Activated CD8-positive, alpha-beta memory T cell treated with anti-CD3 and anti-CD28 coated beads, Interleukin-2, amount 50 U/mL, for 48 hours (primary cell): ENCODE measurements around the gene FHL1.
"Not testable (repeated sequence)": the region's sequence is repeated elsewhere in the genome, so short reads cannot be mapped to it uniquely, and the experiment has no call there.

ENCODE experiments used
- DNase-seq: peaks from one replicate; pipeline ENCODE4 v3.0.0-alpha.2; 2020

FHL1 gene

DNA sequence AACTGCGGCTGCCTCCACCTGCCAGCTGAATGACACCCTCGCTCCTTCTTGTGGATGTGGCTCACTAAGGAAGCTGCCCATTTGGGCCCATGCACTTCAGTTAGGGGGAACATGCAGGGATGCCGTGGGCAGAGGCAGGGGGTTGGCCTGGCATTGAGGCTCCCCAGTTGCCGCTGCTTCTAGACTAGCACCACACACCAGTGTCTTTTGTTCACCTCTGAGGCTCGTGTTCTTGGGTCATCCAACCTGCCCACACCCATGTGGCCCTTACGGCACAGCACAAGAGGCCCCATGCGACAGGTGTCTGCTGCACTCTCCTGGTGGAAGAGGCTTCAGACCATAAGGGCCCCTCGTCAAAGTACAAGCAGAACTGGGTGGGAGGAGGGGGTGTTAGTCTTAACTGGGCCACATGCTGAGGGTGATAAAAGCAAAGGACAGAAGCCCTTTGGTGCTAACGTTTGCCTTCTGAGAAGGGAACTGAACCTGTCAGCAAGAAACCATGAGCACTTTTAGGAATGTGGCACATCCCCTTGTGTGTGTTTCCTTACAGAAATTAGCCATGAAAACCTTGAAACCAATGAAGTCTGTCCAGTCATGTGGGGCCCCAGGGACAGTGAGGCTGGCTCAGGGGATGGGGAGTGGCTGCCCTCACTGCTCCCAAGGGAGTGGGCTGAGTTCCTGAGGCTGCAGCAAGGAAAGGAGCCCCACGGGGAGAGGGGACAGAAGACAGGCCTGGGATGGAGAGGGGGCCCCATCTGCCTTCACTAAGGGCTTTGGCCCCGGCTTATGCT, 64.6 kb downstream of the FHL1 start:
- no peak for DNase-seq

DNA sequence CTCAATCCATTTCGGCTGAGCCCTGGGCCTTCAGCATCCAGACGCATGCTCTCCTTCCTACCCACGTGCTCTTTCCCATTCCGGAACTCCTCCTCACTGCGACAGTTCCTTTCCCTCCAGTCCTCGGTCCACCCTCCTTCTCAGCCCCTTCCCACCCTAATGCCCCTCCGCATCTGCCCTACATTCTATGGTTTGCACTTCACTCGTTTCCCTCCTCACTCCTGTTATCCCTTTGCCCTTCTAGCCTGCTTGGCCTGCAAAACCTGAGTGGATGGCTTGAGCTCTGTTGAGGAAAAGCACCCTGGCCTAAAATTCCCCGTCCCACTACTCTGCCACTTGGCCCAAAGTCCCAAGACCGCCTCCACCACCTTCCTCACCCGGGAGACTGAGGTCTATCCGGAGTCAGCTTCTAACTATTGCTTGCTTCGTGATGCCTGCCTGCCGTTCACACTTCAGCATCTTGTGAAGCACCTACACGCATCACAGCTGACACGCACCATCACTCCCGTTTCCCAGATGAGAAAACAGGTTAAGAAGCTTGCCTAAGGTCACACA, 65.3 kb downstream of the FHL1 start:
- no peak for DNase-seq

DNA sequence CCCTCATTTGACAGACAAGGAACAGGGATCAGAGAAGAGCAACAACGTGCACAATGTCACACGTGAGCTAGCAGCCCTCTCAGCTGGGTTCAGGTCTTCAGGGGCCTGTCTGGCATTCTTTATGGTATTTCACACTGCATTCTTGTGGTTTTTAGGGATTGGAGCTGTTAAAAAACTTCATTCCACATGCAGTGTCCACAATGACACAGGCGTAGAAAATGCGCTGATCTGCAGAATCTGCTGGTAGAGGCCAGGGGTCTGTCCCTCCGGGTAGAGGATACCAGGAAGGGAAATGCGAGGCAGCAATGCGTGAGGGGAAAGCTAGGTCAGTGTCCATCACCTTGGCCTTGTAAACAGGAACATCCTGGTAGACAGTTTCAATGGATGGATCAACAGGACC, 67.2 kb downstream of the FHL1 start:
- no peak for DNase-seq

DNA sequence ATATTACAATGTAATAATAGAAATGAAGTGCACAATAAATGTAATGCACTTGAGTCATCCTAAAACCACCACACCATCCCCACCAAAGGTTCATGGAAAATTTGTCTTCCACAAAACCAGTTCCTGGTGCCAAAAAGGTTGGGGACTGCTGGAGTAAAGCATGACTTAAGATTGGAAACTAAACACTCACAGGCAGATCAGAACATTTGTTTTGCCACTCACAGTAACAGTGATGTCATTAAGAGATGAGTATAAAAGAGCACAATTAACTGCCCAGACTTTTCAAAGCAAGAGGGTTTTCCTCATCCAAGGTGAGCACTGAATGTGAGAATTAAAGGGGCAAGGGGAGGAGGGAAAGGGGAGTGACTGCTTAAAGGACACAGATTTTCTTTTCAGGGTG, 68.2 kb downstream of the FHL1 start:
- no peak for DNase-seq

DNA sequence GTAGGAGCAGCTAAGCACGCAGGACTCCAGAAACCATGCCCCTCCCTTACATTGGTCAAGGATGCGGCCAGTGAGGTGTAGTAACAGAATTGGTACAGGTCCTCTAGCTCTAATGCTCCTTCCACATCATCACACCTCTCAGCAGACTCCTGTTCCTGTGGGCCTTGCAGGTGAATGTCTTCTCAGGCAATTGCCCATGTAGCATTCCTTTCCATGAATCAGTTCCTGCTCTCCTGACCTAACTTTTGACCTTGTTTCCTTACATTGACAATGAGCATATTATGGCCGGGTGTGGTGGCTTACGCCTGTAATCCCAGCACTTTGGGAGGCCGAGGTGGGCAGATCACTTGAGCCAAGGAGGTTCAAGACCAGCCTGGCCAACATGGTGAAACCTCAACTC, 72.6 kb downstream of the FHL1 start:
- no peak for DNase-seq

DNA sequence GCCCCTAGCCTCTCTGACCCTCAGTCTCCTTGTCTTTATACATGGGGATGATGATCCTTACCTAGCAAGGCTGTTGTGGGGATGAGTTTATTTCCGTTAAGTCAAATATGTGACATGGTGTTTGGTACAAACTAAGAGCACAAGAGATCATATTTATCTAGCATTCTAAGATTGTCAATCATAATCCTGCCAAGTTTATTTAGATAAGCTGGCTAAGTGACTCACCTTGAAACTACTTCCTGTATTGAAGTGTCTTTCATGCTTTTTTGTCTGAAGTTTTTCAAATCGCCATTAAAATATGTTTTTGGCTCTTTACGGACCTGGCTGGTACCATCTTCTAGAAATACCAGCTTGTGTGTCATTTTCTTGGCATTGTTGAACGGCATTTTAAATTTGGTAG, 73.2 kb downstream of the FHL1 start:
- no peak for DNase-seq

DNA sequence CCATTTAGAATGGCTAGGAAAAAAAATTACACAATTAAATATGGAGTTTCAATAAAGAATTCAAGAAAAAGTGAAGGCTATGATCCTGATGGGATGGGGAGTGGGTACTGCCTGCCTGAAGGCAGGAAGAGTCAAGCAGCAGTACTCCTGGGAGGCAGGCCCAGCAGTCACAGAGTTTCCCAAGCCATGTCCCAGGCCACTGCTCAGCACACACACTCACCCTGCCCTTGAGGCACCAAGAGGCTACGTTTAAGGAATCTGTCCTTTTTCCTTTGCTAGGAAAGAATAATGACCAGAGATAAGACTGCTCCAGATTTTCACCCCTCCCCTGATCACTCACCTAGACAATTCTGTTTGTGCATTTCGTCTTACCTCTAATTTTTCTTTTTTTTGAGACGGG, 73.6 kb downstream of the FHL1 start:
- DNase-seq = no peak

DNA sequence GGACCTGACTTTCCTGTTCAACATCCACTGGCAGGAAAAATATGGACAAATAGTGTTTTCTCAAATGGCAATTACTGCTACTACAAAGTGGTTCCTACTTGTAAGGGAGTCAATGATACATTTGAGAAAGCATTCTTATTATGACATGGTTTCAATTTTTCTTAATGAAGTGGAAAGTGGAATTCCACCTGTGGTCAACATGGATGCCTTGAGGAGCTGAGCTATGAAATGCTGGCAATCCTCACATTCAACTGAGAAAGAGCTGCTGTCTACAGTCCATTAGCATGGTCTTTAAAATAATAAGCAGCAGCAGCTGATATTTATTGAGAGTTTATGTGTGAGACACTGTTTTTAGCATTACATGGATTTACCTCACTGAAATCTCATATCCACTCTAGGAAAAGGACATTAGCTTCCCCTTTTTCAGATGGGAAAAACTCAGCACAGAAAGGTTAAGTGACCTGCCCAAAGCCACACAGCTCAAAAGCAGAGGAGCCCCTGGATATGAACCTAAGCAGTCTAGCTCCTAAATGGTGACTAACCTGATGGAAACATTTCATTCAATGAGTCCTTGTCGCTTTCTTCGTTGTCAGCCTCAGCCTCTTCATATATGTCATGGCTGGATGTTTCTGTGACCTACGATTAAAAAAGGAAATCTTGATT, 74.6 kb downstream of the FHL1 start:
- no peak for DNase-seq

DNA sequence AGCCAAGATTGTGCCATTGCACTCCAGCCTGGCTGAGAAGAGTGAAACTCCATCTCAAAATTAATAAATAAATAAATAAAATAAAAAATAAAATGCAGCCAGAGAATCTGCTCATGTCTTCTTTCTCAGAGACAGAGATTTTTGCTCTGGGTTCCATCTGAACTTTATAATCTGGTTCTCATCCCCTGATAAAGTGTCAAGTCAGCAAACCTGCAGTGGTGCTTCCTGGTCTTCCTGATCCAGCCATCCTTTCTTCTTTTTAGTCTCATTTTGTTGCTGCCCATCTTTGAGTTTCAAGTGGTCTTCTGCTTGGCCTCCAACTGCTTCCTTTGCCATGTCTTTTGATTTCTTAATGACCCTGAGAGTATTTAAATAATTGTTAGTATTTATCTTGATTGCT, 79.7 kb downstream of the FHL1 start:
- DNase-seq = no peak

DNA sequence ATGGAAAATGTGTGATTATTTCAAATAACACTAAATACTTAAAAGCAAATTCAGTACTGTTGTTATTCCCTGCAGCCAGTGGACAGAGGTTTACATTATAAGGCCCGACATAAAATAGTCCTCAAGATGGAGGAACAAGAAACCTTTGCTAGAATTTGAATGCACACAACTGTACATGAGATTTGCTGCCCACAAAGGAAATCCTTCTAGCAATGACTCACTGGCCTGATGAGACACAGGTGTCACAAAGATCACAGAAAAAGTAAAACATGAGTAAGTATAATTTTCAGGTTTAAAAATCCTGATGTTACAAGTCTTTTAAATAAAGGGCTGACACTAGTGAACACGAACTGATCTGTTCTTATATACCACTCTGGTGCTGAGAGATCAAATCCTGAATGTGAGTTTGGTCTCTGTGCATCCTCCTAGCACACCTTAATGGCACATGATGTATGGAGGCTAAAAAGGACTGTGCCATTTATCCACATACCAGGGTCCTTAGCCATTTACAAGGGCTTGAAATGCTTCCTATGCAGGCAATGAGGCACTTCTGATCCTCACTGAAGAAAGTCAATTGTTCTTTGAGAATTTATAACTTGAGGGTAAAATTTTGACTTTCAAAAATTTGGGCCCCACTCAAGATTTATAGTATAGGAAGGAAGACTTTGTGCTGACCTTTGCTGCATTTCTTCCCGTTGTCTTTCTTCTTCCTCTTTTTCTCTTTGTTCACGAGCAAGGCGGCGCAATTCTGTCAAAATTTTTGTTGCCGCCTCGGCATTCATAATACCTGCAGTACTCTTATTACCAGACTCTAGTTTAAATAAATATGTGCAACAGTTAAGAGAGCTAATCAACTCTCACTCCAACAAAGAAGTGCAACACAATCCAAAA, 80.9 kb downstream of the FHL1 start:
- no peak for DNase-seq

DNA sequence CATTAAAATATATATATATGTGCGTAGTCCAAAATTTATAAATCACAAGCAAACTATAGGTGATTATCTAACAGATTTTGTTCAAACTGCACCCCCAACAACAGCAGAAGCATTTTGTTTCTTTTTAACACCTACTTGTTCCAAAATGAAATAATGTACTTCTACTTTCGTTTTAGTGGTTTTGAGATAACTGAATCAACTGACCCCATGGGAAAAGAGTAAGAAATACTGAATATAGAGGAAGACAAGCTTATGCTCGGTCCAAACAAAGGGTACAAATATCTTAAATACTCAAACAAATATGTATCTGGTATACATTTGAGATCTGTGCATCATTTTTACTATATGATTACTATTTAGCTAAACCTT, 81.5 kb downstream of the FHL1 start:
- DNase-seq = no peak

DNA sequence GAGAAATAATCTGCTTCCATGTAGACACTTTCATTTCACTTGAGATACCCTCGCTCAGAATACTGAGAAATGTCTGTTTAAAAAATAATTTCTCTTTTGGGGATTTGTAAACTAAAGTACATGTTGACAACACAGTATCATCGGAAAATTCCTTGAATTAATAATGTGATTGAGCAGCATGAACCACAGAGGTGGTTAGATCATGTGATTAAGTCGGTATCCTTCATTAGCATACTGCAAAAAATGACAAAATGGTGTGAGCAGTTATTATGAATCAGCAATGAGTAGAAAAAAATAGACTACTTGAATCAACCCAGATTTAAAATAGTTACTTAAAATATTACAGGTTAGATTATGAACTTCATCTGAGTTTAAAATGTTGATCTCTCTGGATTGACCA, 89.7 kb downstream of the FHL1 start:
- DNase-seq = no peak

DNA sequence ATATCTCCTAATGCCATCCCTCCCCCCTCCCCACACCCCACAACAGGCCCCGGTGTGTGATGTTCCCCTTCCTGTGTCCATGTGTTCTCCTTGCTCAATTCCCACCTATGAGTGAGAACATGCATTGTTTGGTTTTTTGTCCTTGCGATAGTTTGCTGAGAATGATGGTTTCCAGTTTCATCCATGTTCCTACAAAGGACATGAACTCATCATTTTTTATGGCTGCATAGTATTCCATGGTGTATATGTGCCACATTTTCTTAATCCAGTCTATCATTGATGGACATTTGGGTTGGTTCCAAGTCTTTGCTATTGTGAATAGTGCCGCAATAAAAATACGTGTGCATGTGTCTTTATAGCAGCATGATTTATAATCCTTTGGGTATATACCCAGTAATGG, 90.5 kb downstream of the FHL1 start:
- not testable (repeated sequence) for DNase-seq

DNA sequence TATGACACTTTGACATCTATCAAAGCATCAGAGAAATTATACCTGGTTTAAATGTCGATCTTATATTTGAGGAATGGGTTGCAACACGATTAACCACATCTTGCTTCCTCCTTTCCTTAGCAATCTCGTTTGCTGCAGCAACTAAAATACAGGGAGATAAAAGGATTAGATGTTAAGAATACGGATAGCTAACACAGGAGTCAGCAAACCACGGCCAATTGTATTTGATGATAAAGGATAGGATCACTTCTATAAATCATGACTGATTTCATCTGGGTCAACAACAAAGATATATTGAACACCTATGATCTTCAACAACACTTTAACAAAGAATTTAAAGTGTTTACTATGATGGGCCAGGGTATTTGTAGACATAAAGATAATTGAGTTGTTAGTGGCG, 98.9 kb downstream of the FHL1 start:
- no peak for DNase-seq

DNA sequence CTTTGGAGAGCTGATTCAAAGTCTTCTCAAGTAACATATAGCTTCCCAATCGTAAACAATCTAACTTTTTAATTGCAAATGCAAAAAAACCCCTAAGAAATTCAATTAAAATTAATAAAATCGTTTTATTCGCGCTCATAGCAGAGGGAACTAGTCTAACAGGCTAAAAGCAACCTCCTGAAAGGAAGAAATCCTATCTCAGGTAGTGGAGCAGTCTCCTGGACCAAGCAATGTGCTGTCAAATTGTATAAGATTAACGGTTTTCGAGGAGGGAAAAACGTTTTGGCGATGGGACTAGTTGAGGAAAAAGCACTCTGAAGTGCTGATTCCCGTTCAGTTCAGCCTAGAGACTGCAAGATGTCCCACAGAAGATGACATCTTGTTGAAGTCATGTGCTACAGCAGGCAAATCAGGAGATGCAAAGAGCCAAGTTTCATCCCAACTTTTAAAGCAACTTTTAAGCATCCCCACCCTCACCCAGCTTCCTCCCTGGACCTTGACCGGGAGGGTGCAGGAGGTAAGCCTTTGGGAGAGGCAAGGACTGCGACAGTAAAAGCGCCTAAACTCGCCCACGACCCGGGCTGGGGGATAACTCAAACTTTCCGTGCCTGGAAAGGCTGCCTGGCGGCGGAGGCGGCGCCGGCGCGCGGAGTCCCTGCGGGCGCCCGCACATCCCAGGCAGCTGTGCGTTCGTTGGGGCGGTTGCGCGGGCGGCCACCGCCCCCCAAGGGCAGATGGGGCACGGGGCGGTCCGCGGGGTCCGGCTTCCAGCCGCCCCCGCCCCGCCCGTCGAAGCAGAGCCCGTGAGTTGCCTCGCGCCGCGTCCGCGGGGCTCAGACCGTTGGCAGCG, 103.1 kb downstream of the FHL1 start:
- DNase-seq = peak; percentile 62

DNA sequence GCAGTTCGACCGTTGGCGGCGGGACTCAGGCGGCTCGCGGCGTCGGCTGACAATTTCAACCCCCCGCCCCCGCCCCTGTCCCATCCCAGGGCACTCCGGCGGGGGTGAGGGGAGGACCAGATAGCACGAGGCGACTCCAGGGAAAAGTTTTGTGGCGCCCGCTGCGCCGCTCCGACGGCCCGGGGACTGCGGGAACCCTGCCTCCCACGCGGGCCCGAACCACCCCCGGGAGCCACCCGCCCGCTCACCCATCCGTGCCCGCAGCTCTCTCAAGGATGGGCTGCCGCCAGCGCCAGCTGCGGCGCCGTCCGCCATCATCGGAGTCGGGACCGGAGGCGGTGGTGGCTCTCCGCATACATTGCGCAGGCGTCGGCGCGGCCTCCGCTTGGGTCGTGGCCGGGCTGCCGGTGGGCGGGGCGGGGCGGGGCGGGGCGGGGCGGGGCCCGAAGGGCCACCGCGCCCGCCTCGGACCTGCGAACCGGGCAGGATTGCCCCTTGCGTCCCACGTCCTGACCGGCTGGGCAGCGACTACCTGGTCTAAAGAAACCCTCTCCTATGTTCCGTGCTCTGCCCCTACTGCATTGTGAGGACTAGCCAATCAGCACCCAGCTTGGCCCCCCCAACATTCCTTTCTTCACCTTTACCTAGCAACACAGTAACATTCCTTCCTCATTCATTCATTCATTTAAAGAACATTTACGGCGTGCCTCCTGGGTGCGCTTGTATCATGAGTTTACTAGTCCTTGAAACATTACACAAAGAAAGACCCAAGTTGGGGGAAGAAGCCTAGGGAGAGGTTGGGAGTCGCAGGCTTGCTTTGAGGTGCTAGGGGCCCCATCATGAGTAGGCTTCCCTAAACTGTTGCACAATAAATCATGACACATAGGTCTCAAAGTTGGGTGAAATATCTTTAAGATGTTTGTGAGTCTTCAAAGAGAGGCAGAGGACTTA, 104.0 kb downstream of the FHL1 start, which contains the start of gene MAP7D3:
TSS of gene MAP7D3 (minus strand) at position 360 of the 951 bp plus-strand sequence. CDS start at position 318, 42 bp downstream.
- DNase-seq = peak; percentile 70

DNA sequence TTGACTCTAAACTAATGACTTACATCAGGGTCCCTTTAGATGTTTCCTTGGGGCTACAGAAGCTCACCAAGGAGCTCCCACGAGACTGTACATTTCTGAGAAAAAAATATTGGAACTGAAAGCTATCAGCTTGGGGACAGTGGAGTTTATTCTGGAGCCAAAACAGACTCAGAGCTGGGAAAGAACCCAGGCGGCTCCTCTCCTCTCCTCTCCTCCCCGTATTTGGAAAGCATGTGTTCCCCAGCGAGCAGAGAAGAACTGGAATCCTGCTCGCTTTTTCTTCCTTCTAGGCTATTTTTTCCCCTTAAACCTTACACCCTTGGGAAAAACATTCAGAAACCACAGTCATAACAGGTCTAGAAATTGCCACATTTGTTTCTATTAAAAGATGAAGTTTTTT, 108.2 kb downstream of the FHL1 start:
- DNase-seq = no peak

DNA sequence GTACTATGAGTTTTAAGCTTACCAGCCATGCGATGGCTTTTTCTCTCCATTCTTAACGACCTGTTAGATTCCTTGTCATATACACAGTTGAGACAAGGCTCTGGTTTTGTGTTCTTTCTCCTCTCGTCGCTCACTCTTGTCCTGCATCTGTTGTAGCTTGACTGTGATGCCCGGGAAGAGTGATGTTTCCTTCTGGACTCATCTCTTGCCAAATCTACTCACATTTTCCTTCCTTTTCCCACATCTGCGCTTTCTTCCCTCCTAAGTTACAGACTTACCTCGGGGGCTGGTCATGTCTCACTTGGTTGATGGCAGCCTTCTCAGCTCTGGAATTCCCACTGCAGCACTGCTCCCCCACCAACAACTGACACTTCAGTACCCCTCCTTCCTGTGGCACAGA, 108.7 kb downstream of the FHL1 start:
- DNase-seq = no peak

DNA sequence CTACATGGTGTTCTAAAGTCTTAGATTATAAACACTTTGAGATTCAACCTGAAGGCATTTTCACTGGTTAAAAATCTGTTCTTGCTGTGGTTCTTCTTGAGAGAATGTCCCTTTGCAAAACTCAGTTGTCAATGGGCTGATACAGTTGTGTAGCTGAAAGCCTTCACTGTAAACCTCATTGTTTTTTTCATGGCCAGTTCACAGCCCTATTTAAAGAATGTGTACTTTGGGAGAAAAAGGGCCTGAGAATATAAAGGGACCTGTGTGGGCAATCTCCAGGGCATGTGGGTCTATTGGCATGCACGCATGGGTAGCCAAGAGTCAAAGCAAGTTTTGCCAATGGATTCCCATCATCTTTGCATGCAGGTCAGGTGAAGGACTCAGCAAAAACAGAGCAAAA, 111.6 kb downstream of the FHL1 start:
- no peak for DNase-seq

DNA sequence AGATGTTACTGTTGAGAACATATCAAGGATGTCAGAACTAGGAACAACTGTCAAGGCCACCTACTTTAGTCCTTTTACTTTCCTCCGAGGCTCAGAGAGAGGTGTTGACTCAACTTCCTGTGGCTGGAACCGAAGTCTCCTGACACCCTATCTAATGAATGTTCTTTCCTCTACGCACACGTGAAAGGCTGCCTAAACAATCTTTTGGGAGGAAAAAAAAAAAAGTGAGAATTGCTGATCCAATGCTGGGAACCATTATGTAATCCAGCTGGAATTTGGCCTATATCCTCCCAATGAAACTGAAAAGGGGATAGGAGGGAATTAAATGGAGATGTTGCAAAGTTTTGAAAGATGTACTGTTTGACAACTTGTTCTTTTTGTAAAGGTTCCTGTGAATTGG, 112.2 kb downstream of the FHL1 start:
- DNase-seq = no peak

DNA sequence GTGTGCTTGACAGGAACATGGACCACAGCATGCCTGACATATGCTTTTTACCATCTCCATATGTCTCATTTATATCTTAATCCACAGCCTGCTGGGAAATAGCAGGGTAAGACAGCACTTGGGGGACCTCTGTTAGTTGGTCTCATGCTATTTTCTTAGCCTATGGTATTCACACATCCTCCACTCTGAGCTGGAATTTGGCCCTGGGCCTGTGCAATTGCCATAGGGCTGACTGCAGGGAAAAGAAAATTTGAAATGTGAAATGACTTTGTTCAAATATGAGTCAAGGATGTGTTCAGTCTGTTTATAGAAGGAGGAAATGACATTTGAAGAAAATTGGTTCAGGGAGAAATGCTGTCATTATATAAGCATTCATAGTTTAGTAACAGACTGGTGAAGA, 113.4 kb downstream of the FHL1 start:
- no peak for DNase-seq
